Posterior vena cava (tissue), 2 donors: Measurements from ENCODE around the gene MED13. TPM values are rescaled to one million over a fixed set of nuclear protein-coding genes. Genes with fewer than 3 reads are reported as not detected.

Experiments
- DNase-seq: peaks from one replicate; pipeline ENCODE4 v3.0.0-alpha.2; 2020; ENCODE audit warnings: low spot score
- intact Hi-C, 2 donors: fragments of 100-400 bp; cut with DNase I; formaldehyde crosslinking; loops; one replicate each; pipeline versions ENCODE4 v1.14.1 to v1.14.2; 2022 to 2023
- total RNA-seq, 2 donors: library from RNA; stranded (reverse); fragmentation: NEBNext Ultra II Directional; extraction: Animal tissue kit (Norgen Biotek cat#: 25700); gene quantifications; one replicate each; pipeline ENCODE4 v1.2.1, GENCODE V29; 2021
- donor health status: DM: yes; HTN: yes; CAD: no.
- donor health status: DM: yes; HTN: yes; CAD: no.

Gene MED13
- total RNA-seq, 2 donors from 2014 or later, result 53.9 to 54.1 TPM

GRCh38 chr17:62062944-62063343 is 2.1 kb downstream of the MED13 start:
- intact Hi-C loops, result loop anchor here in 1 of 2 donors (10.0 kb wide), 1 partner anchor 138 kb away; the partner anchor contains the start of gene INTS2
- DNase-seq, result no peak

GRCh38 chr17:62062302-62062701 is 2.8 kb downstream of the MED13 start:
- DNase-seq, result no peak
- intact Hi-C loops, result loop anchor here in 1 of 2 donors (10.0 kb wide), 1 partner anchor 138 kb away; the partner anchor contains the start of gene INTS2

GRCh38 chr17:62059414-62059813 is 5.7 kb downstream of the MED13 start:
- DNase-seq, result no peak
- intact Hi-C loops, result no loop called here

GRCh38 chr17:62058611-62059010 is 6.5 kb downstream of the MED13 start:
- intact Hi-C loops, result no loop called here
- DNase-seq, result no peak

GRCh38 chr17:62057696-62058095 is 7.4 kb downstream of the MED13 start:
- DNase-seq, result no peak
- intact Hi-C loops, result no loop called here

- intact Hi-C loops, result no loop called here
- DNase-seq, result no peak
These were observed 12.2 kb downstream of the MED13 start for GRCh38 chr17:62052765-62053338.

- intact Hi-C loops, result no loop called here
- no peak for DNase-seq
These were observed 14.0 kb downstream of the MED13 start for GRCh38 chr17:62051053-62051452.

- DNase-seq, result no peak
- intact Hi-C loops, result no loop called here
These were observed 15.8 kb downstream of the MED13 start for GRCh38 chr17:62049299-62049698.

GRCh38 chr17:62048262-62048661 is 16.8 kb downstream of the MED13 start:
- intact Hi-C loops, result no loop called here
- DNase-seq, result no peak

- intact Hi-C loops, result no loop called here
- no peak for DNase-seq
These were observed 19.6 kb downstream of the MED13 start for GRCh38 chr17:62045517-62045916.

GRCh38 chr17:62045109-62045508 is 20.0 kb downstream of the MED13 start:
- intact Hi-C loops, result no loop called here
- no peak for DNase-seq

- DNase-seq, result no peak
- intact Hi-C loops, result no loop called here
These were observed 21.5 kb downstream of the MED13 start for GRCh38 chr17:62043602-62044001.

- DNase-seq, result no peak
- intact Hi-C loops, result no loop called here
These were observed 21.9 kb downstream of the MED13 start for GRCh38 chr17:62043140-62043539.

GRCh38 chr17:62038248-62038647 is 26.8 kb downstream of the MED13 start:
- intact Hi-C loops, result no loop called here
- no peak for DNase-seq

GRCh38 chr17:62033317-62033716 is 31.8 kb downstream of the MED13 start:
- intact Hi-C loops, result no loop called here

GRCh38 chr17:62032480-62032879 is 32.6 kb downstream of the MED13 start:
- intact Hi-C loops, result no loop called here

More at GRCh38 chr17:62033317-62033716, 31.8 kb downstream of the MED13 start:
- DNase-seq, result no peak

GRCh38 chr17:62030264-62030663 is 34.8 kb downstream of the MED13 start:
- intact Hi-C loops, result no loop called here
- no peak for DNase-seq

More at GRCh38 chr17:62032480-62032879, 32.6 kb downstream of the MED13 start:
- no peak for DNase-seq

- intact Hi-C loops, result no loop called here
- DNase-seq, result no peak
These were observed 40.2 kb downstream of the MED13 start for GRCh38 chr17:62024866-62025265.

- DNase-seq, result no peak
- intact Hi-C loops, result no loop called here
These were observed 47.2 kb downstream of the MED13 start for GRCh38 chr17:62017912-62018311.

- intact Hi-C loops, result no loop called here
These were observed 47.6 kb downstream of the MED13 start for GRCh38 chr17:62017496-62017895.

GRCh38 chr17:62014526-62014925 is 50.6 kb downstream of the MED13 start:
- DNase-seq, result no peak
- intact Hi-C loops, result no loop called here

More at GRCh38 chr17:62017496-62017895, 47.6 kb downstream of the MED13 start:
- no peak for DNase-seq
